K562 (cell line): ENCODE measurements around the gene TRAF3. TPM values are rescaled to one million over a fixed set of nuclear protein-coding genes. Genes with fewer than 3 reads are reported as not detected.

Experiments
- ATAC-seq: fragments of 200-7000 bp; cut with Tn5 transposase; 3 replicates; pipeline ENCODE4 v1.9.1; 2020; ENCODE audit warnings: moderate library complexity
- BruUV-seq: library from RNA; stranded (reverse); fragments of 400-500 nt; replicated peaks from 2 replicates; lab custom pipeline; 2021; lab: Mats Ljungman, UMichigan
- CTCF ChIA-PET: fragments of 300-600 bp; formaldehyde crosslinking; extraction: SDS; loops from one replicate; lab custom pipeline; 2021; ENCODE audit warnings: low intra/inter-chr PET ratio; lab: Yijun Ruan, JAX
- POLR2A ChIA-PET: fragments of 300-600, 350-650 bp; sonication (Branson Sonifier 250); formaldehyde crosslinking; extraction: SDS; loops from one replicate; lab custom pipeline; 2021; ENCODE audit warnings: antibody characterized with exemption, inconsistent platforms; lab: Yijun Ruan, JAX
- DNase-seq, 4 experiments: peaks; one replicate each; pipeline versions ENCODE4 v3.0.0 to v3.0.0-alpha.2; 2011 to 2018; ENCODE audit warnings: low spot score in 3 of 4, mixed read lengths in 3 of 4; ENCODE audit errors: extremely low read depth in 1 of 4
- FAIRE-seq: peaks from 2 replicates; lab custom pipeline; 2011; peaks lifted over from hg19 to GRCh38; lab: Jason Lieb, UNC
- H2AFZ ChIP-seq: 2 replicates; pipeline ENCODE4 v1.6.0; 2011; ENCODE audit warnings: low read depth, low read length, control low read depth, inconsistent platforms
- H3K27ac ChIP-seq: fragments of 200-600 bp; 3 replicates; pipeline ENCODE4 v1.8.0; 2011; ENCODE audit warnings: low read depth, mild to moderate bottlenecking, control low read depth, inconsistent platforms, low read length, moderate library complexity, mixed read lengths; ENCODE audit errors: extremely low read depth
- H3K27me3 ChIP-seq, 2 experiments: fragments of 300-600 bp in 1 of 2; 2 replicates in 1 of 2; 3 replicates in 1 of 2; pipeline versions ENCODE4 v1.6.0 to v1.8.0; 2011; ENCODE audit warnings: inconsistent platforms in 2 of 2, low read length in 2 of 2, mild to moderate bottlenecking in 1 of 2, mixed read lengths in 1 of 2, moderate library complexity in 1 of 2; ENCODE audit not compliant: control insufficient read depth in 2 of 2, insufficient read depth in 2 of 2
- H3K36me3 ChIP-seq: fragments of 300-600 bp; 3 replicates; pipeline ENCODE4 v1.8.0; 2011; ENCODE audit warnings: mild to moderate bottlenecking, low read length, inconsistent platforms; ENCODE audit not compliant: control insufficient read depth, insufficient read depth
- H3K4me1 ChIP-seq, 2 experiments: fragments of 200-600 bp in 1 of 2; replicated peaks in 1 of 2; 2 replicates in 1 of 2; 3 replicates in 1 of 2; pipeline versions ENCODE4 v1.5.1 to v1.8.0; 2011; ENCODE audit warnings: inconsistent platforms in 2 of 2, low read length in 2 of 2, mild to moderate bottlenecking in 1 of 2, mixed read lengths in 1 of 2, moderate library complexity in 1 of 2; ENCODE audit not compliant: control insufficient read depth in 2 of 2, insufficient read depth in 2 of 2
- H3K4me2 ChIP-seq: 2 replicates; pipeline ENCODE4 v1.6.1; 2011; ENCODE audit warnings: low read length, control low read depth, inconsistent platforms, mixed read lengths; ENCODE audit not compliant: insufficient read depth
- H3K4me3 ChIP-seq: fragments of 200-600 bp; sonication (generic), shearing (Covaris generic); 2 replicates; pipeline ENCODE4 v1.5.1; 2016; ENCODE audit warnings: control low read depth, inconsistent platforms
- H3K79me2 ChIP-seq: fragments of 200-600 bp; 3 replicates; pipeline ENCODE4 v1.8.0; 2011; ENCODE audit warnings: low read length, inconsistent platforms; ENCODE audit not compliant: control insufficient read depth, insufficient read depth
- H3K9ac ChIP-seq, 2 experiments: 2 replicates each; pipeline versions ENCODE4 v1.6.0 to v1.6.1; 2011; ENCODE audit warnings: low read depth in 2 of 2, low read length in 2 of 2, control low read depth in 1 of 2, inconsistent platforms in 1 of 2, mild to moderate bottlenecking in 1 of 2, mixed read lengths in 1 of 2; ENCODE audit not compliant: insufficient read depth in 1 of 2
- H3K9me1 ChIP-seq: one replicate; pipeline ENCODE4 v1.6.0; 2011; ENCODE audit warnings: inconsistent platforms, mild to moderate bottlenecking, low read length, moderate library complexity; ENCODE audit not compliant: control insufficient read depth, insufficient read depth
- H3K9me3 ChIP-seq: replicated peaks from 2 replicates; pipeline ENCODE4 v1.5.1; 2011; ENCODE audit warnings: low read depth, low read length, inconsistent platforms; ENCODE audit not compliant: control insufficient read depth, insufficient read depth
- H4K20me1 ChIP-seq: replicated peaks from 2 replicates; pipeline ENCODE4 v1.6.1; 2011; ENCODE audit warnings: low read length, inconsistent platforms, mixed read lengths; ENCODE audit not compliant: control insufficient read depth, insufficient read depth
- KLF1 ChIP-seq: fragments of 450-650 bp; IDR thresholded peaks from 2 replicates; pipeline ENCODE4 v1.6.1; 2016; ENCODE audit warnings: missing genetic modification characterization, missing compliant biosample characterization
- whole genome bisulfite sequencing: fragments of 100-300 bp; shearing (Covaris generic); methylation state at CpG from one replicate; pipeline ENCODE4 v1.1.6; 2016; ENCODE audit warnings: low coverage, mixed read lengths; ENCODE audit not compliant: insufficient coverage; ENCODE audit errors: missing lambda C conversion rate; 5-methylcytosine and 5-hydroxymethylcytosine counted together
- in situ Hi-C: fragments of 300-500 bp; cut with MboI; formaldehyde crosslinking; loops from 4 replicates; pipeline ENCODE4 v1.15.0; 2018; ENCODE audit warnings: inconsistent platforms, mixed read lengths
- intact Hi-C: fragments of 100-400 bp; cut with micrococcal nuclease; formaldehyde crosslinking; loops from 2 replicates; pipeline ENCODE4 v1.14.2; 2022
- polyA plus RNA-seq, 8 experiments: library from polyadenylated mRNA; depleted of rRNA in 4 of 8; stranded (reverse) in 5 of 8; unstranded in 3 of 8; fragments of >200 nt; fragmentation: Nextera tagmentation in 2 of 8; fragmentation: Illumina TruSeq in 1 of 8; extraction: Ambion mirVana in 2 of 8; extraction: Trizol in 1 of 8; gene quantifications; 2 replicates each; pipeline versions ENCODE4 v1.2.1 to v1.2.3, GENCODE V29; 2011 to 2014; ENCODE audit warnings: inconsistent platforms in 1 of 8, missing spikeins in 1 of 8
- total RNA-seq, 7 experiments: library from RNA; depleted of rRNA in 6 of 7; stranded (reverse); fragments of >200 nt in 6 of 7; fragmentation: Illumina TruSeq in 2 of 7; extraction: Trizol in 2 of 7; gene quantifications; 2 replicates each; pipeline versions ENCODE4 v1.2.1 to v1.2.3, GENCODE V29; 2011 to 2021; ENCODE audit warnings: low replicate concordance in 1 of 7
- TF ChIP-seq, protein P1 (sequence below): sonication (generic); formaldehyde crosslinking; IDR thresholded peaks from 2 replicates; pipeline ENCODE4 v1.8.1; 2023; ENCODE audit warnings: mild to moderate bottlenecking, missing genetic modification reagents
- TF ChIP-seq, protein P2 (sequence below): IDR thresholded peaks from 2 replicates; pipeline ENCODE4 v1.6.1; 2011; ENCODE audit warnings: borderline replicate concordance, low read depth, mild to moderate bottlenecking, moderate library complexity, low read length; ENCODE audit not compliant: insufficient read depth, poor library complexity, severe bottlenecking

Gene TRAF3
- total and polyA plus RNA-seq, 9 of the 15 experiments (the other 6 are each of a cell fraction or from before 2014, with no cell fraction given) = 0.52 to 21.3 (median 9.9) TPM

DNA sequence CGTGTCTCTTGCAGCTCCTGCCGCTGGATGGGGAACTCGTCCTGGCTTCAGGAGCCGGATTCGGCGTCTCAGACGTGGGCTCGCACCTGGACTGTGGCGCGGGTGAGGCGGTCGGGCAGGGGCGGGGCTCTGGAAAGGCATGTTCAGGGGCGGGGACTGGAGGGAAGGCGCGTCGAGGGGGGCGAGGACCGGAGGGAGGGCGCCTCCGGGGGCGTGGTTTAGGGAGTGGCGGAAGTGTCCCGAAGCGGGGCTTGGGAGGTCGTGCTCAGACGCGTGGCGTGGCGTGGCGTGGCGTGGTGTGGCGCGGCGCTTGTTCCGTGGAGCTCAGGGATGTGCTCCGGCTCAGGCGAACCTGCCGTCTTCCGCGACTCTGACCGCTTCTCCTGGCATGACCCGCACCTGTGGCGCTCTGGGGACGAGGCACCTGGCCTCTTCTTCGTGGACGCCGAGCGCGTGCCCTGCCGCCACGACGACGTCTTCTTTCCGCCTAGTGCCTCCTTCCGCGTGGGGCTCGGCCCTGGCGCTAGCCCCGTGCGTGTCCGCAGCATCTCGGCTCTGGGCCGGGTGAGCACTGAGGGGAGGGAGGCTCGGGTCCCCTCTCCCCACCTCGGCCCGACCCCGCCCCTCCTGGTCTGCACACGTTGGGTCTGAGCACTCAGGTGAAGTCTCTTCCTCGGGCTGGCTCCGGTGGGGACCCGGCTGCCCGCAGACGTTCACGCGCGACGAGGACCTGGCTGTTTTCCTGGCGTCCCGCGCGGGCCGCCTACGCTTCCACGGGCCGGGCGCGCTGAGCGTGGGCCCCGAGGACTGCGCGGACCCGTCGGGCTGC lies 151.4 kb downstream of the TRAF3 start:
- Histone ChIP-seq H3K27me3 (no peaks in the 10 kb centered on the region), H3K27ac (no peak overlapping the region), H3K4me2 (no peak overlapping the region), H2AFZ (no peak overlapping the region), H3K36me3 (peaks cover 6% of the 10 kb centered on the region; the same call in 1 of the 3 replicates), H3K4me3 (no peak overlapping the region), H3K4me1 (peaks cover 0 to 33% of the 10 kb centered on the region in 2 experiments; a peak in 3 of 5 replicates), H3K79me2 (no peaks in the 10 kb centered on the region), H4K20me1 (no peaks in the 10 kb centered on the region), H3K9me3 (no peaks in the 10 kb centered on the region), H3K9me1 (no peaks in the 10 kb centered on the region), H3K9ac (no peak overlapping the region)
- no peak for ATAC-seq
- TF ChIP-seq, protein P1, sequence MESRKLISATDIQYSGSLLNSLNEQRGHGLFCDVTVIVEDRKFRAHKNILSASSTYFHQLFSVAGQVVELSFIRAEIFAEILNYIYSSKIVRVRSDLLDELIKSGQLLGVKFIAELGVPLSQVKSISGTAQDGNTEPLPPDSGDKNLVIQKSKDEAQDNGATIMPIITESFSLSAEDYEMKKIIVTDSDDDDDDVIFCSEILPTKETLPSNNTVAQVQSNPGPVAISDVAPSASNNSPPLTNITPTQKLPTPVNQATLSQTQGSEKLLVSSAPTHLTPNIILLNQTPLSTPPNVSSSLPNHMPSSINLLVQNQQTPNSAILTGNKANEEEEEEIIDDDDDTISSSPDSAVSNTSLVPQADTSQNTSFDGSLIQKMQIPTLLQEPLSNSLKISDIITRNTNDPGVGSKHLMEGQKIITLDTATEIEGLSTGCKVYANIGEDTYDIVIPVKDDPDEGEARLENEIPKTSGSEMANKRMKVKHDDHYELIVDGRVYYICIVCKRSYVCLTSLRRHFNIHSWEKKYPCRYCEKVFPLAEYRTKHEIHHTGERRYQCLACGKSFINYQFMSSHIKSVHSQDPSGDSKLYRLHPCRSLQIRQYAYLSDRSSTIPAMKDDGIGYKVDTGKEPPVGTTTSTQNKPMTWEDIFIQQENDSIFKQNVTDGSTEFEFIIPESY (CRISPR knock-in tag) = peak; percentile 75
- TF ChIP-seq KLF1 = no peak
- TF ChIP-seq, protein P2, sequence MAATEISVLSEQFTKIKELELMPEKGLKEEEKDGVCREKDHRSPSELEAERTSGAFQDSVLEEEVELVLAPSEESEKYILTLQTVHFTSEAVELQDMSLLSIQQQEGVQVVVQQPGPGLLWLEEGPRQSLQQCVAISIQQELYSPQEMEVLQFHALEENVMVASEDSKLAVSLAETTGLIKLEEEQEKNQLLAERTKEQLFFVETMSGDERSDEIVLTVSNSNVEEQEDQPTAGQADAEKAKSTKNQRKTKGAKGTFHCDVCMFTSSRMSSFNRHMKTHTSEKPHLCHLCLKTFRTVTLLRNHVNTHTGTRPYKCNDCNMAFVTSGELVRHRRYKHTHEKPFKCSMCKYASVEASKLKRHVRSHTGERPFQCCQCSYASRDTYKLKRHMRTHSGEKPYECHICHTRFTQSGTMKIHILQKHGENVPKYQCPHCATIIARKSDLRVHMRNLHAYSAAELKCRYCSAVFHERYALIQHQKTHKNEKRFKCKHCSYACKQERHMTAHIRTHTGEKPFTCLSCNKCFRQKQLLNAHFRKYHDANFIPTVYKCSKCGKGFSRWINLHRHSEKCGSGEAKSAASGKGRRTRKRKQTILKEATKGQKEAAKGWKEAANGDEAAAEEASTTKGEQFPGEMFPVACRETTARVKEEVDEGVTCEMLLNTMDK = no peak
- FAIRE-seq = no peak
- ChIA-PET POLR2A (interaction anchor here (0.6 kb wide), 1 partner anchor 12 kb away, joined by 4 read pairs; no protein-coding TSS in a partner anchor), CTCF (no interaction called here)
- WGBS = 87% methylated on average over 3 of the region's 94 CpGs
- DNase-seq = no peak
- BruUV-seq = no TSS peak
- intact Hi-C loops (no loop called here), in situ Hi-C loops (no loop called here)
